Subcutaneous adipose tissue (tissue), 4 donors: ENCODE results near the gene ACP5. TPM values are rescaled to one million over a fixed set of nuclear protein-coding genes. Genes with fewer than 3 reads are reported as not detected.

Source experiments
- CTCF ChIP-seq: fragments of 450-650 bp; IDR thresholded peaks from one replicate; pipeline ENCODE4 v1.5.1; 2016; ENCODE audit warnings: low read depth, mild to moderate bottlenecking, control low read depth, antibody characterized with exemption, moderate library complexity
- total RNA-seq, 4 donors: library from RNA; depleted of rRNA; stranded (reverse); fragments of >200 nt; gene quantifications; one replicate each; pipeline ENCODE4 v1.1.0, GENCODE V29; 2016

The ACP5 gene
- total RNA-seq, 4 donors from 2014 or later, result 38.2 to 474 (median 69.0) TPM

- no peak for TF ChIP-seq CTCF
These were observed 42.9 kb downstream of the ACP5 start for GRCh38 chr19:11534538-11534937.

GRCh38 chr19:11530432-11530831, 47.0 kb downstream of the ACP5 start:
- no peak for TF ChIP-seq CTCF

- no peak for TF ChIP-seq CTCF
These were observed 48.7 kb downstream of the ACP5 start, which contains the start of gene ECSIT for GRCh38 chr19:11528551-11529341. TSS of gene ECSIT (minus strand) at chr19:11529134. CDS start at chr19:11519170, 9,964 bp downstream.

Other genes starting within 250 kb of the ACP5 start
- 10 to 100 TPM in 3 of 4 donors, 1 to 10 TPM in 1; 8.0 to 13.4 (median 11.5) TPM for gene RAB3D, start 238.0 kb downstream of the ACP5 start, total RNA-seq
- 100 to 1,000 TPM; 154 to 170 (median 160) TPM for gene TMEM205, start 231.4 kb downstream of the ACP5 start, total RNA-seq
- 10 to 100 TPM in 3 of 4 donors, 1 to 10 TPM in 1; 4.6 to 33.2 (median 15.7) TPM for gene CCDC159, start 231.1 kb downstream of the ACP5 start, total RNA-seq
- gene PLPPR2, start 222.2 kb downstream of the ACP5 start, total RNA-seq, result 10 to 100 TPM in 2 of 4 donors, 1 to 10 TPM in 2; 4.2 to 19.6 (median 9.3) TPM
- gene SWSAP1, start 203.0 kb downstream of the ACP5 start, total RNA-seq, result 1 to 10 TPM in 2 of 4 donors, under 1 TPM in 1, not detected in 1; 0.66 to 3.0 (median 1.0) TPM
- 1 to 10 TPM; 1.5 to 8.1 (median 5.0) TPM for gene EPOR, start 193.3 kb downstream of the ACP5 start, total RNA-seq
- gene RGL3, start 158.3 kb downstream of the ACP5 start, total RNA-seq, result 10 to 100 TPM in 1 of 4 donors, 1 to 10 TPM in 3; 4.7 to 17.5 (median 6.1) TPM
- gene ODAD3, start 142.5 kb downstream of the ACP5 start, total RNA-seq, result under 1 TPM in 2 of 4 donors, not detected in 2; 0.17 to 0.33 TPM
- 100 to 1,000 TPM in 1 of 4 donors, 10 to 100 TPM in 3; 45.0 to 109 (median 76.1) TPM for gene PRKCSH, start 142.0 kb downstream of the ACP5 start, total RNA-seq
- not detected for gene ELAVL3, start 96.6 kb downstream of the ACP5 start, total RNA-seq
- 1 to 10 TPM in 3 of 4 donors, under 1 TPM in 1; 0.98 to 4.7 (median 3.4) TPM for gene ZNF653, start 71.8 kb downstream of the ACP5 start, total RNA-seq
- 10 to 100 TPM; 25.3 to 47.6 (median 35.7) TPM for gene ECSIT, start 48.5 kb downstream of the ACP5 start, total RNA-seq
- gene CNN1, start 38.8 kb downstream of the ACP5 start, total RNA-seq, result 1 to 10 TPM; 2.7 to 9.3 (median 5.2) TPM
- gene ELOF1, start 18.4 kb downstream of the ACP5 start, total RNA-seq, result 10 to 100 TPM; 19.9 to 29.2 (median 27.4) TPM
- 10 to 100 TPM in 3 of 4 donors, 1 to 10 TPM in 1; 6.2 to 10.8 (median 10.4) TPM for gene ZNF627, start 19.8 kb upstream of the ACP5 start, total RNA-seq
- 1 to 10 TPM; 6.4 to 9.3 (median 8.2) TPM for gene ZNF823, start 161.3 kb upstream of the ACP5 start, total RNA-seq
- gene ZNF441, start 189.4 kb upstream of the ACP5 start, total RNA-seq, result 10 to 100 TPM; 10.0 to 14.9 (median 11.2) TPM
- 1 to 10 TPM; 1.3 to 2.2 (median 1.7) TPM for gene ZNF491, start 220.9 kb upstream of the ACP5 start, total RNA-seq
- gene ZNF440, start 236.6 kb upstream of the ACP5 start, total RNA-seq, result 10 to 100 TPM in 2 of 4 donors, 1 to 10 TPM in 2; 8.4 to 12.2 (median 10.3) TPM